Stimulated activated memory B cell treated with anti-CD40 and anti-IgM and Interleukin-4, amounts not matched to agents 10 μg/mL and 1 μg/mL and 100 μg/mL, for 72 hours (primary cell): ENCODE results near the gene C3.

ENCODE experiments used
- ATAC-seq: fragments of 150-1000 bp; cut with Tn5 transposase; 2 replicates; pipeline ENCODE4 v1.10.0; 2021
- H3K27ac Mint-ChIP-seq: one replicate; pipeline ENCODE4 v1.8.0; 2022; ENCODE audit warnings: mild to moderate bottlenecking, mixed read lengths
- H3K27me3 Mint-ChIP-seq: one replicate; pipeline ENCODE4 v1.8.0; 2022; ENCODE audit warnings: mixed read lengths
- H3K36me3 Mint-ChIP-seq: one replicate; pipeline ENCODE4 v1.8.0; 2022; ENCODE audit warnings: mixed read lengths
- H3K4me1 Mint-ChIP-seq: one replicate; pipeline ENCODE4 v1.8.0; 2022; ENCODE audit warnings: mixed read lengths
- H3K4me3 Mint-ChIP-seq: one replicate; pipeline ENCODE4 v1.8.0; 2022; ENCODE audit warnings: mild to moderate bottlenecking, moderate library complexity, mixed read lengths
- H3K9me3 Mint-ChIP-seq: one replicate; pipeline ENCODE4 v1.8.0; 2022; ENCODE audit warnings: mixed read lengths

C3 gene

DNA sequence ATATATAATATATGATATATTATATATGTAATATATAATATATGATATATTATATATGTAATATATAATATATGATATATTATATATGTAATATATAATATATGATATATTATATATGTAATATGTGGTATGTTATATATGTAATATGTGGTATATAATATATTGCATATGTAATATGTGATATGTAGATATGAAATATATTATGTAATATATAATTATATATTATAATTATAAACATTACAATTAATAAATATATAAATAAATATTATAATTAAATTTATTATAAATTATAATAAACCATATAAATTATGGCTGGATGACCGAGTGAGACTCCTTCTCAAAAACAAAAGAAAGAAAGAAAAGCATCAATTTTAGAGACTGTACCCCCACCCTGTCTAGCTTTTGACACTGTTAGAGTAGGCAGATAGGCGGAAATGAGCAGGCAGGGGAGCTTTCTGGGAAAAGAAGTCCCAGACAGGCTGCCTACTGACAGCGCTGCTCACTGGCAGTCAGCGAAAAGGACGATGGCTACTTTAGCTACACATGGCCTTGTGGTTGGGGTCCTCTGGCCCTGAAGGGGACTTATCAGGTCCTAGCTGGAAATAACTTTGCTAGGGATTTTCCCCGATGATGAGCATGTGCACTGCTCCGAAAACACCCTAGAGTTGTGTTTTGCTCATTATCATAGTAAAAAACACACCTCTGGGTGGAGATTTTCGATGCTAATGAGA, 19.7 kb downstream of the C3 start:
- Mint-ChIP-seq H3K36me3 (no peaks in the 10 kb centered on the region), H3K27ac (no peak overlapping the region), H3K27me3 (no peaks in the 10 kb centered on the region), H3K4me3 (no peak overlapping the region), H3K4me1 (no peaks in the 10 kb centered on the region), H3K9me3 (no peaks in the 10 kb centered on the region)
- ATAC-seq = no peak

DNA sequence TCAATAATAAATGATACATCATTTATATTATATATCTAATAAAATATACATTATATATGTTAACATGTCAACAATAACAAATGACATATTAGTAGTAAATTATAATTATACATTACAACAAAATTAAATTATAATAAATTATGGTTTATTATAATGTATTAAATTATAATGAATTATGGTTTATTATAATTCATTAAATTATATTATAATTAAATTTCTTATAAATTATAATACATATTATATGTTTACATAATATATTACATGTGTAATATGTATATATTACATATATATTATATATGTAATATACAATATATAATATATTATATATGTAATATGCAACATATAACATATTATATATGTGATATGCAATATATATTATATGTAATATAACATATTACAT, 20.5 kb downstream of the C3 start:
- H3K36me3 Mint-ChIP-seq = no peaks in the 10 kb centered on the region
- no peaks in the 10 kb centered on the region for H3K27me3 Mint-ChIP-seq
- H3K4me1 Mint-ChIP-seq = no peaks in the 10 kb centered on the region
- H3K9me3 Mint-ChIP-seq = no peaks in the 10 kb centered on the region
- ATAC-seq = no peak
- no peak overlapping the region for H3K27ac Mint-ChIP-seq
- no peak overlapping the region for H3K4me3 Mint-ChIP-seq

GRCh38 chr19:6697291-6697690, 23.2 kb downstream of the C3 start:
- ATAC-seq = no peak
- Mint-ChIP-seq H3K27me3 (peaks cover 21% of the 10 kb centered on the region), H3K36me3 (no peaks in the 10 kb centered on the region), H3K4me3 (no peak overlapping the region), H3K27ac (no peak overlapping the region), H3K4me1 (no peaks in the 10 kb centered on the region), H3K9me3 (no peaks in the 10 kb centered on the region)

GRCh38 chr19:6696239-6696820, 24.1 kb downstream of the C3 start:
- Mint-ChIP-seq H3K4me1 (no peaks in the 10 kb centered on the region), H3K36me3 (no peaks in the 10 kb centered on the region), H3K27me3 (peaks cover 27% of the 10 kb centered on the region), H3K27ac (no peak overlapping the region), H3K9me3 (no peaks in the 10 kb centered on the region), H3K4me3 (no peak overlapping the region)
- ATAC-seq = no peak

DNA sequence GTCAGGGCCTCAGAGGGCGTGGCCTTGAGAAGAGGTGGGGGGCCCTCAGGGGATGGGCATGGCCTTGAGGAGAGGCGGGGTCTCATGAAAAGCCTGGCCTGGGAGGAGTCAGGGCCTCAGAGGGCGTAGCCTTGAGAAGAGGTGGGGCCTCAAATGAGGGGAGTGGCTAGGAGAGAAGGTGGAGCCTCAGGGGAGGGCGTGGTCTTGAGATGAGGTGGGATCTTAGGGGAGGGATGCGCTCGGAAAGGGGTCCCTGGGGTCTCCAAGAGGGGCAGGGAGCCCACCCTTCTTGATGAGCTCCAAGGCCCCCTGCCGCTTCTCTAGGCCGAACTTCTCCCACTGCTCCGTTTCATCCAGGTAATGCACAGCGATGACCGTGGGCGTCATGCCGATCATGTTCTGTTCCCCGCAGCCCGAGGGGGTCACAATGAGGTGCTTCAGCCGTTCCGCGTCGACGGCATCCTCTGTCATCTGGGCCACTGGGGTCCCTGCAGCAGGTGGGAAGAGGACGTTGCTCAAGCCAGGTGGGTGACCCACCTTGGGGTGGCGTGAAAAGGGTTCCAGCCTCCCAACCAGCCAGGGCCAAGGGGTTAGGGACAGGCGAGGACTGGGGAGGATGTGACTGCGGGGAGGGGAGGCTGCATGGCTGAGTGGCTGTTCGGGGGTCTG, 26.2 kb downstream of the C3 start:
- Mint-ChIP-seq H3K9me3 (peaks cover under 1% of the 10 kb centered on the region), H3K27me3 (peaks cover 32% of the 10 kb centered on the region), H3K4me3 (no peak overlapping the region), H3K27ac (no peak overlapping the region), H3K4me1 (no peaks in the 10 kb centered on the region), H3K36me3 (no peaks in the 10 kb centered on the region)
- ATAC-seq = no peak

- H3K27me3 Mint-ChIP-seq = peaks cover 32% of the 10 kb centered on the region
- ATAC-seq = no peak
- H3K27ac Mint-ChIP-seq = no peak overlapping the region
- peaks cover 3% of the 10 kb centered on the region for H3K4me1 Mint-ChIP-seq
- H3K36me3 Mint-ChIP-seq = no peaks in the 10 kb centered on the region
- peaks cover 4% of the 10 kb centered on the region for H3K9me3 Mint-ChIP-seq
- no peak overlapping the region for H3K4me3 Mint-ChIP-seq
These were observed 26.8 kb downstream of the C3 start for GRCh38 chr19:6693681-6694080.

GRCh38 chr19:6693056-6693471, 27.4 kb downstream of the C3 start:
- Mint-ChIP-seq H3K27ac (no peak overlapping the region), H3K27me3 (peaks cover 32% of the 10 kb centered on the region), H3K4me3 (no peak overlapping the region), H3K9me3 (peaks cover 6% of the 10 kb centered on the region), H3K4me1 (peaks cover 5% of the 10 kb centered on the region), H3K36me3 (no peaks in the 10 kb centered on the region)
- no peak for ATAC-seq

GRCh38 chr19:6692027-6692426, 28.4 kb downstream of the C3 start:
- Mint-ChIP-seq H3K27me3 (peaks cover 32% of the 10 kb centered on the region), H3K4me3 (no peak overlapping the region), H3K9me3 (peaks cover 6% of the 10 kb centered on the region), H3K27ac (no peak overlapping the region), H3K36me3 (no peaks in the 10 kb centered on the region), H3K4me1 (peaks cover 5% of the 10 kb centered on the region)
- no peak for ATAC-seq

DNA sequence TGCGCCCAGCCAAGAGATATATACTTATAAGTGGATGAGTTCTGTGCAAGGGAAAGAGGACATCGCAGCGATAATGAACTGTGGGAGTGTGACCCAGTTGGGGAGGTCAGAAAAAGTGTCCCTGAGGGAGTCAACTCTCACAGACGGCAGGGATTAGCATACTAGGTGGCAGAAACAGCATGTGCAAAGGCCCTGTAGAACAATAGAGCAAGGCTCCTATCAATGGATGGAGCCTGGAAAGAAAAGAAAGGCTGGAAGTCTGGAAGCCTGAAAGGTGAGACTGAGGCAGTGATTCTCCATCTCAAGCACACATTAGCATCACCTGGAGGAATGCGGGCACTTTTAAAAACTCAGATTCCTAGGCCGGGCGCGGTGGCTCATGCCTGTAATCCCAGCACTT, 29.1 kb downstream of the C3 start:
- peaks cover 6% of the 10 kb centered on the region for H3K9me3 Mint-ChIP-seq
- H3K4me1 Mint-ChIP-seq = peaks cover 9% of the 10 kb centered on the region
- H3K27me3 Mint-ChIP-seq = peaks cover 32% of the 10 kb centered on the region
- no peak overlapping the region for H3K27ac Mint-ChIP-seq
- H3K36me3 Mint-ChIP-seq = no peaks in the 10 kb centered on the region
- H3K4me3 Mint-ChIP-seq = no peak overlapping the region
- ATAC-seq = no peak

- no peak for ATAC-seq
- H3K9me3 Mint-ChIP-seq = peaks cover 6% of the 10 kb centered on the region
- H3K27ac Mint-ChIP-seq = no peak overlapping the region
- H3K36me3 Mint-ChIP-seq = no peaks in the 10 kb centered on the region
- no peak overlapping the region for H3K4me3 Mint-ChIP-seq
- H3K27me3 Mint-ChIP-seq = peaks cover 32% of the 10 kb centered on the region
- peaks cover 11% of the 10 kb centered on the region for H3K4me1 Mint-ChIP-seq
These were observed 30.1 kb downstream of the C3 start for GRCh38 chr19:6690160-6690885.

DNA sequence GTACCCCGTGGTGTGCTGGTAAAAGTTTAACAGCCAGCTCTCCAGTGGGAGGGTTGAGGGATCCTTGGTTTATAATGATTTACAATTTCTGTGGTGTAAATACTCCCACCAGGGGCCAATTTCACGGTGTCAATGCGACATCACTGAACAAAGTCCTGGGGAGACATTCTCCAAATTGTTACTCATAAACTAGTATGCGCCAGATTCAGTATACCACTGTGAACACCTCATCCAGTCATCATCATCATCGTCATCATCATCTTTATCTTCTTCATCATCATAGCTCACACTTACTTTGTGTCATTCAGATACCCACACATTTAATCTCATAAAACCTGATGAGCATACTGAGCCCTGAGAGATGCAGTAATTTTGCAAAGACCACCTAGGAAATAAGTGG, 33.3 kb downstream of the C3 start:
- Mint-ChIP-seq H3K4me1 (peaks cover 21% of the 10 kb centered on the region), H3K9me3 (peaks cover 6% of the 10 kb centered on the region), H3K27me3 (peaks cover 9% of the 10 kb centered on the region), H3K4me3 (no peak overlapping the region), H3K36me3 (no peaks in the 10 kb centered on the region), H3K27ac (no peak overlapping the region)
- ATAC-seq = no peak

DNA sequence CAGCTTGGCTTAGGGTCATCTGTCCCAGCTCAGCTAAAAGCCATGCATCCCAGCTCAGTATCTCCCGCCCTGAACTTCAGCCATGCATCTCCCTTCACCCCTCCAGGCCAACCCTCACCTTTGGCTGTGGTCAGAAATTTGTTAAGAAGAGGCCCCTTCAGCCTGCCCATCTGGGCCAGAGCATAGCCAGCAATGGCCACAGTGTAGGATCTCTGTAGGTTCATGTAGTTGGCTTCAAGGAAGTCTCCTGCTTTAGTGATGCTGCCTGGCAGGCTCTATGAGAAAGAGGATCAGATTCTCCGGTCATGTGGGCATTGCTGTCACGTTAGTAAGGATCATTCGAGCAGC, 33.8 kb downstream of the C3 start:
- H3K27ac Mint-ChIP-seq = no peak overlapping the region
- no peaks in the 10 kb centered on the region for H3K36me3 Mint-ChIP-seq
- H3K27me3 Mint-ChIP-seq = peaks cover 6% of the 10 kb centered on the region
- ATAC-seq = peak; percentile 42
- H3K4me3 Mint-ChIP-seq = no peak overlapping the region
- H3K9me3 Mint-ChIP-seq = peaks cover 6% of the 10 kb centered on the region
- peaks cover 21% of the 10 kb centered on the region for H3K4me1 Mint-ChIP-seq

DNA sequence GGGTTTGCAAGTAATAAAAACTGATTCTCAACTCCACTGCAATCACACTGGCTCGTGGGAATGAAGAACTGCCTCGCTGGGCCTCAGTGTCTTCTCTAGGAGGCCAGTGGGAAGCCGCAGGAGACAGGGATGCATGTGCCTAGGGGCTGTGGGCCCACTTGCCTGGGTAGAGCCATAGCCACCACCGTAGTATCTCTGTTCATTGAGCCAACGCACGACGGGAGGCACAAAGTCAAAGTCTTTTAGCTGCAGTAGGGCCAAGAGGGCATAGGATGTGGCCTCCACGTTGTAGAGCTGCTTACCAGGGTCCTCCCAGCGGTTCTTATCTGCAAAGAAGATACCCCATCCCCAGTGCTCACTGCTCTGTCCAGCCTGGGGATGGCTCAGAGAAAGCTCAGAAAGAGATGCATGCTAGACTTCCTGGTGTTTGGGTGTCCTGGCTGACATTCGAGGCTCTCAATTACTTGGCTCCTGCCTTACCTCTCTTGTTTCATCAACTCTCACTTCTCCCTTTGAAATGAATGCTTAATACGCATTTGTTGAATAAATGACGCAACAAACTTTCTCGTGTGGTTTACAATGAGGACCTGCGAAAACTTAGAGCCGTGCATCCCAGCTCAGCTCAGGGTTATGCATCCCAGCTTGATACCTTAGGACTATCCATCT, 34.4 kb downstream of the C3 start:
- Mint-ChIP-seq H3K4me1 (peaks cover 21% of the 10 kb centered on the region), H3K27me3 (peaks cover 3% of the 10 kb centered on the region), H3K9me3 (peaks cover 6% of the 10 kb centered on the region), H3K4me3 (no peak overlapping the region), H3K27ac (no peak overlapping the region), H3K36me3 (no peaks in the 10 kb centered on the region)
- ATAC-seq = peak; percentile 69

DNA sequence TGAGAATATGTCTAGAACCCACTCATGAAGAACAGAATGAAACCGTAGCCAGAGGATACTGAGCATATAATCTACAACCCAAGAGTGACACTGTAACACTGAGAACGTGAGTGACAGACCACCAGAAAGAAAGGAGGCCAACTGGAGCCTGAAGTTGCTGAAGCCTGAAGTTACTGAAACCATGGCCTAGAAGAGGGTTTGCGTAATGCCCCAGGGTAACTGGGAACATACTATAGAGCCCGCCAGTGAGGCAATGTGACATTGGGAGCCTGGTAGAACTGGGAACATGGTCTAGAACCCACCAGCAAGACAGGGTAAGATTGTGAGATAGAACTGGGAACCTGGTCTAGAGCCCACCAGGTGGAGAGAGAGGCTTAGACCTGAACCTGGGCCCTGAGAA, 35.0 kb downstream of the C3 start:
- no peak for ATAC-seq
- Mint-ChIP-seq H3K4me3 (no peak overlapping the region), H3K27me3 (peaks cover 6% of the 10 kb centered on the region), H3K9me3 (peaks cover 6% of the 10 kb centered on the region), H3K36me3 (no peaks in the 10 kb centered on the region), H3K4me1 (peaks cover 21% of the 10 kb centered on the region), H3K27ac (peak overlapping the region; percentile 4)

GRCh38 chr19:6683971-6684370, 36.5 kb downstream of the C3 start:
- Mint-ChIP-seq H3K27ac (peak overlapping the region; percentile 4), H3K4me1 (peaks cover 22% of the 10 kb centered on the region), H3K27me3 (peaks cover 18% of the 10 kb centered on the region), H3K36me3 (no peaks in the 10 kb centered on the region), H3K9me3 (peaks cover 3% of the 10 kb centered on the region), H3K4me3 (no peak overlapping the region)
- ATAC-seq = no peak
